Prostate gland (tissue), 2 donors: ENCODE results near the gene COPS6.

Experiments
- CTCF ChIP-seq, 4 experiments: fragments of 200-600 bp in 2 of 4; fragments of 450-650 bp in 2 of 4; sonication (generic) in 2 of 4; IDR thresholded peaks; 1 replicate in 3 of 4; 2 replicates in 1 of 4; pipeline ENCODE4 v1.5.1; 2016 to 2019; ENCODE audit warnings: antibody characterized with exemption in 4 of 4, mild to moderate bottlenecking in 2 of 4, moderate library complexity in 2 of 4
- POLR2A ChIP-seq: fragments of 450-650 bp; IDR thresholded peaks from one replicate; pipeline ENCODE4 v1.6.1; 2016; ENCODE audit warnings: antibody characterized with exemption, mild to moderate bottlenecking
- POLR2AphosphoS5 ChIP-seq: sonication (generic); formaldehyde crosslinking; IDR thresholded peaks from one replicate; pipeline ENCODE4 v1.6.1; 2017; ENCODE audit warnings: antibody characterized with exemption

GRCh38 chr7:100088095-100088620 is 611 bp upstream of the COPS6 start:
- TF ChIP-seq CTCF (IDR thresholded peaks at IDR 0.05) (no peak), POLR2A (no peak), POLR2AphosphoS5 (no peak)
